Smooth muscle cell (in vitro differentiated cells): ENCODE measurements around the gene RASL10B. TPM values are rescaled to one million over a fixed set of nuclear protein-coding genes. Genes with fewer than 3 reads are reported as not detected.
A peak's percentile ranks its signal among the peaks of the same experiment; 100 is the strongest.

Experiments
- DNase-seq: peaks from one replicate; lab custom pipeline; 2025; ENCODE audit not compliant: unreplicated experiment; lab: John Stamatoyannopoulos, UW
- H2AFZ ChIP-seq: fragments of 200-600 bp; sonication (generic); 2 replicates; pipeline ENCODE4 v1.6.0; 2016; ENCODE audit warnings: antibody characterized with exemption, low read depth, mild to moderate bottlenecking
- H3F3A ChIP-seq: fragments of 200-600 bp; sonication (generic); 2 replicates; pipeline ENCODE4 v1.6.0; 2017; ENCODE audit warnings: antibody characterized with exemption, low read depth
- H3K27ac ChIP-seq: fragments of 200-600 bp; sonication (generic); 2 replicates; pipeline ENCODE4 v1.5.1; 2016; ENCODE audit warnings: low read depth, mild to moderate bottlenecking
- H3K27me3 ChIP-seq: fragments of 200-600 bp; sonication (generic); 2 replicates; pipeline ENCODE4 v1.6.1; 2016; ENCODE audit warnings: low read depth, mild to moderate bottlenecking
- H3K36me3 ChIP-seq: fragments of 200-600 bp; sonication (generic); 2 replicates; pipeline ENCODE4 v1.5.1; 2016; ENCODE audit warnings: low read depth
- H3K4me1 ChIP-seq: fragments of 200-600 bp; sonication (generic); 2 replicates; pipeline ENCODE4 v1.5.1; 2016; ENCODE audit warnings: low read depth
- H3K4me2 ChIP-seq: fragments of 200-600 bp; sonication (generic); 2 replicates; pipeline ENCODE4 v1.6.0; 2016; ENCODE audit warnings: mild to moderate bottlenecking
- H3K4me3 ChIP-seq: fragments of 200-600 bp; sonication (generic); 2 replicates; pipeline ENCODE4 v1.5.1; 2016; ENCODE audit warnings: mild to moderate bottlenecking
- H3K79me2 ChIP-seq: fragments of 200-600 bp; sonication (generic); 2 replicates; pipeline ENCODE4 v1.6.0; 2016; ENCODE audit warnings: low read depth, mild to moderate bottlenecking
- H3K9ac ChIP-seq: fragments of 200-600 bp; sonication (generic); 2 replicates; pipeline ENCODE4 v1.6.0; 2016; ENCODE audit warnings: low read depth
- H3K9me3 ChIP-seq: fragments of 200-600 bp; sonication (generic); replicated peaks from 2 replicates; pipeline ENCODE4 v1.5.1; 2016; ENCODE audit warnings: low read depth
- H4K20me1 ChIP-seq: fragments of 200-600 bp; sonication (generic); 2 replicates; pipeline ENCODE4 v1.6.0; 2016; ENCODE audit warnings: low read depth
- whole genome bisulfite sequencing: methylation state at CpG from one replicate; pipeline ENCODE4 v1.1.7; 2016; ENCODE audit warnings: low lambda C conversion rate; 5-methylcytosine and 5-hydroxymethylcytosine counted together
- polyA plus RNA-seq: library from polyadenylated mRNA; unstranded; fragments of >200 nt; fragmentation: Nextera tagmentation; extraction: Ambion mirVana; gene quantifications from 2 replicates; pipeline ENCODE4 v1.2.1, GENCODE V29; 2016
- total RNA-seq: library from RNA; depleted of rRNA; stranded (reverse); fragments of >200 nt; gene quantifications from 2 replicates; pipeline ENCODE4 v1.2.3, GENCODE V29; 2014
- TF ChIP-seq, protein P1 (sequence below): fragments of 200-600 bp; sonication (generic); IDR thresholded peaks from 2 replicates; pipeline ENCODE4 v1.5.1; 2017; ENCODE audit warnings: borderline replicate concordance, mild to moderate bottlenecking, antibody characterized with exemption; ENCODE audit not compliant: insufficient read depth, poor library complexity, severe bottlenecking

The RASL10B gene
- total and polyA plus RNA-seq, 2 experiments from 2014 or later, result 8.2 to 18.6 TPM

DNA sequence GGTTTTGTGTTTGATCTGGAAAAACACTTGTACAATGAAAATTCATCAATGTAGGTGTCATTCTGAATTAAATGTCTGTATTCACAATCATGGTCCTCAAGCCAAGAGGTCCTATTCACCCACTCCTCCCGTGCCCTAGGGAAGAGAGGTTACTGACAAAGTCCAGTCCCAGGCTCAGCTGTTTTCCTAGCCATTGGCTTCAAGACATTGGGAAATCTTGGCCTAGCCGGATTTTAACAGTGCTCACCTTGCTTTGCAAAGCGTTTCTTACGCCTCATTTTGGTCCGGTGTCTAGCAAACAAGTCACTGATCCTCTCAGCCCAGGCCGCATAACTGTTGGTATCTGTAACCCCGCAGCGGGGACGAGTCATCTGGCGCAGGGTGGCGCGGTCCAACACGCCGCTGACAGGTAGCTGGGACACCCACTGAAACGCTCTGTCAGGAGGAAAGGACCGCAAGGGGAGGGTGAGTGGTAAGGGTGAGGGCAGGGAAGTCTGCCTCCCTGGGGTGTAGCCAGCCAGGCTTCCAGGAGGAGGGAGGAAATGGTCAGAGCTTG is 47.3 kb downstream of the RASL10B start:
- no peaks in the 10 kb centered on the region for H3K9me3 ChIP-seq
- no peaks in the 10 kb centered on the region for H3K79me2 ChIP-seq
- no peak overlapping the region for H2AFZ ChIP-seq
- peaks cover 27% of the 10 kb centered on the region for H3F3A ChIP-seq
- no peak for DNase-seq
- H3K27ac ChIP-seq, result peak overlapping the region; percentile 74
- WGBS, result 62% methylated on average over 16 of the region's 16 CpGs
- no peak overlapping the region for H3K4me3 ChIP-seq
- TF ChIP-seq, protein P1, sequence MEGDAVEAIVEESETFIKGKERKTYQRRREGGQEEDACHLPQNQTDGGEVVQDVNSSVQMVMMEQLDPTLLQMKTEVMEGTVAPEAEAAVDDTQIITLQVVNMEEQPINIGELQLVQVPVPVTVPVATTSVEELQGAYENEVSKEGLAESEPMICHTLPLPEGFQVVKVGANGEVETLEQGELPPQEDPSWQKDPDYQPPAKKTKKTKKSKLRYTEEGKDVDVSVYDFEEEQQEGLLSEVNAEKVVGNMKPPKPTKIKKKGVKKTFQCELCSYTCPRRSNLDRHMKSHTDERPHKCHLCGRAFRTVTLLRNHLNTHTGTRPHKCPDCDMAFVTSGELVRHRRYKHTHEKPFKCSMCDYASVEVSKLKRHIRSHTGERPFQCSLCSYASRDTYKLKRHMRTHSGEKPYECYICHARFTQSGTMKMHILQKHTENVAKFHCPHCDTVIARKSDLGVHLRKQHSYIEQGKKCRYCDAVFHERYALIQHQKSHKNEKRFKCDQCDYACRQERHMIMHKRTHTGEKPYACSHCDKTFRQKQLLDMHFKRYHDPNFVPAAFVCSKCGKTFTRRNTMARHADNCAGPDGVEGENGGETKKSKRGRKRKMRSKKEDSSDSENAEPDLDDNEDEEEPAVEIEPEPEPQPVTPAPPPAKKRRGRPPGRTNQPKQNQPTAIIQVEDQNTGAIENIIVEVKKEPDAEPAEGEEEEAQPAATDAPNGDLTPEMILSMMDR, result no peak
- peak overlapping the region; percentile 62 for H3K9ac ChIP-seq
- no peaks in the 10 kb centered on the region for H3K27me3 ChIP-seq
- H4K20me1 ChIP-seq, result no peaks in the 10 kb centered on the region
- H3K4me2 ChIP-seq, result peak overlapping the region; percentile 78
- H3K36me3 ChIP-seq, result no peaks in the 10 kb centered on the region
- peaks cover 20% of the 10 kb centered on the region for H3K4me1 ChIP-seq

DNA sequence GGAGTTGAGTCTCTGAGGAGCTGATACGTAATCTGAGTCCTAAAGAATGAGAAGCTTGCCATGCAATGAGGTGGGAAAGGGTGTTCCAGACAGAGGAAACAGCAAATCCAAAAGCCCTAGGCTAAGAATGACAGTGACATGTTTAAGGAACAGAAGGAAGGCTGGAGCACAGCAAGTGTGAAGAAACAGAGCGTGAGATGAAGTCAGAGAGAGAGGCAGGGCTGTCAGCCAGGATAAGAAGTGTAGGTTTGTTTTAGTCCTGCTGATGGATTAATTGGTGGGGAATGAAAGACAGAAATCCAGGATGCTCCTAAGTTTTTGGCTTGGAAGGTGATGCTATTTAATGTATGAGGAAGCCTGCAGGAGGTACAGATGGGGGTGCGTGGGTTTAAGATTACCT is 49.5 kb downstream of the RASL10B start:
- TF ChIP-seq, protein P1, result no peak
- 63% methylated on average over 3 of the region's 3 CpGs for WGBS

DNA sequence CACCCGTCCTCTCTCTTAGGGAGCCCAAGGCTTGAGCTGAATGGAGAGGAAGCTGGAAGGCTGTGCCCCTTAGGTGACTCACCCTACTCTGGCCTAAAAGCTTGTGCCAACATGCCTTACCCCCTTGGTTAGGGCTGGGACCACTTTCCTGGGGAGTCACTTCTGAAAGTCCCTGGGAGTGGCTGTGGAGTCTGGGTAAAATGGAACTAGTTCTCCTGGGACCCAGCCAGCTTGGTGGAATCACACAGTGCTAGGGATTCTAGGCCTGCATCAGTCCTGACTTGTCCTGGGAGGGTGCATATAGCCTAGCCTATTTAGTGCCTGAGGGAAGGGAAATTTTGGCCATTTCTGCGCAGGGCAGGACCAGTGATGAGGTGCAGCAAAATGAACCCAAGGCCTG is 53.5 kb downstream of the RASL10B start:
- 85% methylated on average over 2 of the region's 2 CpGs for WGBS
- TF ChIP-seq, protein P1, result no peak
- H3K79me2 ChIP-seq, result no peaks in the 10 kb centered on the region

More for the DNA sequence above, 49.5 kb downstream of the RASL10B start:
- Histone ChIP-seq H3K4me1 (peaks cover 6% of the 10 kb centered on the region), H3K9me3 (no peaks in the 10 kb centered on the region), H3K27me3 (no peaks in the 10 kb centered on the region), H2AFZ (no peak overlapping the region), H3K9ac (no peak overlapping the region), H3F3A (peaks cover 21% of the 10 kb centered on the region), H4K20me1 (no peaks in the 10 kb centered on the region), H3K79me2 (no peaks in the 10 kb centered on the region), H3K4me2 (no peak overlapping the region), H3K27ac (no peak overlapping the region), H3K36me3 (no peaks in the 10 kb centered on the region), H3K4me3 (no peak overlapping the region)
- DNase-seq, result no peak

DNA sequence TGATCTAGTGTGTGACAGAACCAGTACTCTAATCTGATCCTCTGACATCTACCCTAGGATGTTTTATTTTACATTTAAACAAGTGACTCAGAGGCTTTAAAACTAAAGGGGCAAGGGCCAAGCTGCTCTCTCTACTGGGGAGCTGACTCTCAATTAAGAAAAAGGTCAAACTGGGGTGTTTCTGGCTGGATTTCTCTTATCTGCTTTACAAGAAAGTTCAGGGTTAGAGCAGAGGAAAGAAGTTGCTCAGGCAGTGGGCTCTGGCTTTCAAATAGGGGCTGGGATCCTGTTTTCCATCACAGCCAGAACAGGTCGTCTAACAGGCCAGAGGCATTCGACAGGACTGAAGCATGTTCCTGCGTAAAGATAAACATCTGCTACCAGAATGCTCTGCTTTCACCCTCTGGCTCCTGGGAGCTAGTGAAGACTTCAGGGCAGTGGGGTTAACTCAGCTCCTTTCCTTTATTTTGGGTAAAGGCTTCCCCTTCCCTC is 55.5 kb downstream of the RASL10B start:
- no peaks in the 10 kb centered on the region for H3K9me3 ChIP-seq
- peak overlapping the region; percentile 61 for H3K4me2 ChIP-seq
- DNase-seq, result no peak
- 0% methylated on average over 3 of the region's 3 CpGs for WGBS
- no peak overlapping the region for H3K9ac ChIP-seq
- H3K79me2 ChIP-seq, result peaks cover 13% of the 10 kb centered on the region
- H4K20me1 ChIP-seq, result no peaks in the 10 kb centered on the region
- no peak overlapping the region for H3K4me3 ChIP-seq
- TF ChIP-seq, protein P1, result no peak
- no peaks in the 10 kb centered on the region for H3K36me3 ChIP-seq
- peaks cover 35% of the 10 kb centered on the region for H3F3A ChIP-seq
- H3K4me1 ChIP-seq, result peaks cover 14% of the 10 kb centered on the region
- no peaks in the 10 kb centered on the region for H3K27me3 ChIP-seq
- no peak overlapping the region for H2AFZ ChIP-seq
- H3K27ac ChIP-seq, result peak overlapping the region; percentile 96

More for the DNA sequence above, 53.5 kb downstream of the RASL10B start:
- H3K4me2 ChIP-seq, result no peak overlapping the region
- no peak overlapping the region for H3K4me3 ChIP-seq
- H3K4me1 ChIP-seq, result peaks cover 14% of the 10 kb centered on the region
- H3K27ac ChIP-seq, result no peak overlapping the region
- no peak overlapping the region for H3K9ac ChIP-seq
- no peaks in the 10 kb centered on the region for H3K27me3 ChIP-seq
- H3F3A ChIP-seq, result peaks cover 29% of the 10 kb centered on the region
- no peak overlapping the region for H2AFZ ChIP-seq
- H3K36me3 ChIP-seq, result no peaks in the 10 kb centered on the region
- no peak for DNase-seq
- H3K9me3 ChIP-seq, result no peaks in the 10 kb centered on the region
- H4K20me1 ChIP-seq, result no peaks in the 10 kb centered on the region
